GM13976 (cell line): ENCODE measurements around the gene MED17.
A peak's percentile ranks its signal among the peaks of the same experiment; 100 is the strongest.

Experiments used
- DNase-seq: peaks from one replicate; pipeline ENCODE4 v3.0.0; 2012; ENCODE audit warnings: low spot score
- CTCF ChIP-seq: IDR thresholded peaks from 2 replicates; pipeline ENCODE4 v1.5.1; 2012; ENCODE audit warnings: borderline replicate concordance, mild to moderate bottlenecking; ENCODE audit not compliant: insufficient read depth; ENCODE audit errors: extremely low read depth, missing control alignments, control extremely low read depth
- in situ Hi-C: fragments of 300-500 bp; cut with MboI; formaldehyde crosslinking; loops from one replicate; pipeline ENCODE4 v1.12.0; 2022; ENCODE audit warnings: low sequenced_read_pairs, mixed read lengths, inconsistent platforms; ENCODE audit not compliant: unreplicated experiment

The MED17 gene

GRCh38 chr11:93840180-93840579 is 56.1 kb downstream of the MED17 start:
- TF ChIP-seq CTCF: no peak
- no peak for DNase-seq
- in situ Hi-C loops: no loop called here

- TF ChIP-seq CTCF: no peak
- DNase-seq: peak; percentile 5
- in situ Hi-C loops: no loop called here
Measured at GRCh38 chr11:93840981-93841380, 56.9 kb downstream of the MED17 start.

- no peak for TF ChIP-seq CTCF
- in situ Hi-C loops: no loop called here
- no peak for DNase-seq
Measured at GRCh38 chr11:93841446-93841845, 57.4 kb downstream of the MED17 start.

- TF ChIP-seq CTCF: no peak
- in situ Hi-C loops: no loop called here
- DNase-seq: no peak
Measured at GRCh38 chr11:93842034-93842433, 58.0 kb downstream of the MED17 start.

GRCh38 chr11:93842461-93842860 is 58.4 kb downstream of the MED17 start:
- in situ Hi-C loops: no loop called here
- no peak for TF ChIP-seq CTCF
- peak; percentile 10 for DNase-seq

GRCh38 chr11:93843906-93844305 is 59.8 kb downstream of the MED17 start:
- no peak for TF ChIP-seq CTCF
- in situ Hi-C loops: no loop called here
- DNase-seq: peak; percentile 5

- peak; percentile 4 for DNase-seq
- no peak for TF ChIP-seq CTCF
- in situ Hi-C loops: no loop called here
Measured at GRCh38 chr11:93844568-93844967, 60.5 kb downstream of the MED17 start.
